ENCODE measurements around the gene LMO7.
"Not testable (repeated sequence)": the region's sequence is repeated elsewhere in the genome, so short reads cannot be mapped to it uniquely, and the experiment has no call there.

Gene LMO7

GRCh38 chr13:75647126-75647784, 11.1 kb downstream of the LMO7 start:
- DNase-seq (ENCODE audit: low read depth) = no peak

DNA sequence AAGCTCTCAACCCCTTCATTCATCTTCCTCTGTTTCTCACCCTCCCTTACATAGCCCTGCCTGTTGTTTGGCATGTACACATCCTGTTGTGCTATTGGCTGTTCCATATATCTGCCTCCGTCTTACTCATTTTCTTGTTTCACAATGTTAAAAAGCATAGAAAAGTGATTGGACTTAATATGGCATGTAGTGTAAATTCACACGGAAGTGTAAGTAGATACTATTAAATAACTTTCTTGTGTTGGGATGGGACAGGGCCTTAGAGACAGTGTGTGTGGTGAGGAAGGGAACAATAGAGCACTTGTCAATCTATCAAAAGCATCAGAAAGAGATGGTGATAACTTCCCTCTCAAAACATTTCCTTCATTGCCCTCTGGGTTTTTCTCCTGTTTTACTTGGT, 12.3 kb downstream of the LMO7 start:
- DNase-seq (ENCODE audit: low read depth) = no peak

DNA sequence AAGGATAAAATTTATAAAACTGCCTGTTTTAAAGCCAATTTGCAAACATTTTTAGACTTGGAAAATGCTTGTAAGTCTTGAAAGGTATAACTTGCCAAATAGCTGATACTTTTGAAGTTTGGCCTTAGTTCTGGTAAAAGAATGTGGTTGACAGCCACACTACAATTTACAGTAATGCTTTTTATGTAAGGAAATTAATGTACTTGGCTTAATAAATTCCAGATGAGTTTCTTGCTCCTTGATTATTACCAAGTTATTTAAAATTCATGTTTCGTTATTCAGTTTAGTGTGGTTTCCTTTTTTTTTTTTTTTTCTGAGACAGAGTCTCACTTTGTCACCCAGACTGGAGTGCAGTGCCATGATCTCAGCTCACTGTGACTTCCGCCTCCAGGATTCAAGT, 14.9 kb downstream of the LMO7 start:
- no peak for DNase-seq (ENCODE audit: low read depth)

GRCh38 chr13:75652726-75653125, 16.6 kb downstream of the LMO7 start:
- no peak for DNase-seq (ENCODE audit: low read depth)

DNA sequence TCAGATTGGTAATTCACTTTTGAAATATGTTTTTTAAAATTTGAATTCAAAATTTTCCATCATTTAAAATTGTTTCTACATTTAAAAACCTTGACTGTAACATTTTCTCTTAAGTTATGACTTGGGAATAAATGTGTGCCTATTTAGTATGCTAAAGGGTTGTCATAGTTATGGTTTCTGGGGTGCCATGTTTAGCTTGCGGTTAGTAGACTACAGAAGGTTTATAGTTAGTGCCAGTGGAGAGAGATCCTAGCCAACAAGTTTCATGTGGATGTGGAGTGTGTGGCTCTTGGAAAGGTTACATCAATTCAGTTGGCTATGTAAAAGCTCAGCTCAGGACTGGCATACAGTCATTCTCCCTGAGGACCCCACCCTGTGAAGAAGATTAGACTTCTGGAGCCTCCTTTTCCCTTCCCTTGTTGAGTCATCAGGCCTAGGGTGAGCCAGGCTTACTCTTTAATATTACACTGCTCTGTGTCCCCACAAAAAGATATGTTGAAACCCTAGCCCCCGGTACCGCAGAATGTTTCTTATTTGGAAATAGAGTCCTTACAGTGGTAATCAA, 20.4 kb downstream of the LMO7 start:
- no peak for DNase-seq (ENCODE audit: low read depth)

- DNase-seq (ENCODE audit: low read depth) = no peak
Measured at GRCh38 chr13:75657111-75657510, 21.0 kb downstream of the LMO7 start.

GRCh38 chr13:75660694-75661093, 24.6 kb downstream of the LMO7 start:
- no peak for DNase-seq (ENCODE audit: low read depth)

GRCh38 chr13:75661443-75661842, 25.3 kb downstream of the LMO7 start:
- no peak for DNase-seq (ENCODE audit: low read depth)

- DNase-seq (ENCODE audit: low read depth) = no peak
Measured at GRCh38 chr13:75666646-75667351, 30.7 kb downstream of the LMO7 start.

GRCh38 chr13:75669706-75670105, 33.6 kb downstream of the LMO7 start:
- no peak for DNase-seq (ENCODE audit: low read depth)

DNA sequence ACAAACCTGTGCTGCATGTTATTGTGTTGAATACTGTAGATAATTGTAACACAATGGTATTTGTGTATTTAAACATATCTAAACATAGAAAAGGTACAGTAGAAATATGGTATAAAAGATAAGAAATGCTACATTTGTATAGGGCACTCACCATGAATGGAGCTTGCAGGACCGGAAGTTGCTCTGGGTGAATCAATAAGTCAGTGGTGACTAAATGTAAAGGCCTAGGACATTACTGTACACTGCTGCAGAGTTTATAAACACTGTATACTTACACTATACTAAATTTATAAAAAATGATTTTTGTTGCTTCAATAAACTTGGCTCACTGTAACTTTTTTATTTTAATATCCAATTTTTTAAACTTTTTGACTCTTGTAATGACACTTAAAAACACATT, 34.4 kb downstream of the LMO7 start:
- DNase-seq (ENCODE audit: low read depth) = no peak

GRCh38 chr13:75675421-75675820, 39.3 kb downstream of the LMO7 start:
- no peak for DNase-seq (ENCODE audit: low read depth)

- DNase-seq (ENCODE audit: low read depth) = no peak
Measured at GRCh38 chr13:75679459-75679858, 43.3 kb downstream of the LMO7 start.

GRCh38 chr13:75680251-75680650, 44.1 kb downstream of the LMO7 start:
- DNase-seq (ENCODE audit: low read depth) = not testable (repeated sequence)

DNA sequence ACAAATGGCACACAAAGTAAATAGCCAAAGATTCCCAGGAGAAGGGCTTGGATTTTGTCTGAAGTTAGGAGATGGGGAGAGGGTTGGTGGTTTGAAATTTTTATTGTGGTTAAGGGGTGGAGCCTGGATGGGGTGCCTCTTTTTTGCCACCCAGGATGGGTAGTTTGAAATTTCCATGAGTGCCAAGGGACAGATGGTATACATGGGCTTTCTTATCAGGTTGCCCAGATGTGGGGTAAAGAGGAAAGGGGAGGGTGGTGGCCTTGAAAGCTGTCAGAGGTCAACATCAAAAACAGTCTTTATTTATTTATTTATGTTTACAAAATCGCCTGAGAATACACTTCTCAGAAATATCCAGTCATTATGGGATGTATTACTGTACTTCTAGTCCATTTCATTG, 46.2 kb downstream of the LMO7 start:
- DNase-seq (ENCODE audit: low read depth) = no peak

- DNase-seq (ENCODE audit: low read depth) = no peak
Measured at GRCh38 chr13:75685239-75685697, 49.1 kb downstream of the LMO7 start.

- no peak for DNase-seq (ENCODE audit: low read depth)
Measured at GRCh38 chr13:75687150-75687763, 51.1 kb downstream of the LMO7 start.

GRCh38 chr13:75689686-75690085, 53.6 kb downstream of the LMO7 start:
- no peak for DNase-seq (ENCODE audit: low read depth)

DNA sequence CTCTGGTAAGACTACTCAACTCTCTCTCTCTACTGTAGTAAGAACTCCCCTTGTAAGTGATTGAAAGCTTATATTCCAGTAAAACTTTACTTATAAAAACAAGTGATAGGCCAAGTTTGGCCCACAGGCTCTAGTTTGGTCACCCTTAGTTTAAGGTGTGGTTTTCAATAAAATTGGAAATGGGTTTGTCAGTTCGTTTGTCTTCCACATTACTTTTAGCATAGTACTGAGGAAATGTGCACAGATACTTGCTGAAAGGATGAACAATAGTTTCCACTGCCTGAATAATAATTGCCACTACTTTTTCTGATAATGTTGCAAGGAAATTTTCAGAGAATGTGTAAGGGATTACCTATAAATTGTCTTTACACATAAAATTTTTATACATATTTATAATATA, 54.5 kb downstream of the LMO7 start:
- no peak for DNase-seq (ENCODE audit: low read depth)

- DNase-seq (ENCODE audit: low read depth) = no peak
Measured at GRCh38 chr13:75691183-75691582, 55.1 kb downstream of the LMO7 start.

- DNase-seq (ENCODE audit: low read depth) = no peak
Measured at GRCh38 chr13:75693227-75693626, 57.1 kb downstream of the LMO7 start.

GRCh38 chr13:75694722-75695121, 58.6 kb downstream of the LMO7 start:
- no peak for DNase-seq (ENCODE audit: low read depth)

DNA sequence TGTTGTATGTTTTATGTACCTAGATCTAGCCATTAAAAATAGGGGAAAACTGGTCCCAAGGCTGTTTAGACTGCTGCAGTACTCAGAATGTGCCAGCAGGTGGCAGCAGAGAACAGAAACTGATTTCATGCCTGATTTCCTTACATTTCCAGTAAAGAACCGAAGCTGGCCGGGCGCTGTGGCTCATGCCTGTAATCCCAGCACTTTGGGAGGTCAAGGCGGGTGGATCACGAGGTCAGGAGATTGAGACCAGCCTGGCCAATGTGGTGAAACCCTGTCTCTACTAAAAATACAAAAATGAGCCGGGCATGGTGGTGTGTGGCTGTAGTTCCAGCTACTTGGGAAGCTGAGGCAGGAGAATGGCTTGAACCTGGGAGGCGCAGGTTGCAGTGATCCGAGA, 59.8 kb downstream of the LMO7 start:
- peak; percentile 45 for DNase-seq (ENCODE audit: low read depth)
